Measurements from ENCODE around the gene PDE3B.
"Not testable (repeated sequence)": the region's sequence is repeated elsewhere in the genome, so short reads cannot be mapped to it uniquely, and the experiment has no call there.

Gene PDE3B

DNA sequence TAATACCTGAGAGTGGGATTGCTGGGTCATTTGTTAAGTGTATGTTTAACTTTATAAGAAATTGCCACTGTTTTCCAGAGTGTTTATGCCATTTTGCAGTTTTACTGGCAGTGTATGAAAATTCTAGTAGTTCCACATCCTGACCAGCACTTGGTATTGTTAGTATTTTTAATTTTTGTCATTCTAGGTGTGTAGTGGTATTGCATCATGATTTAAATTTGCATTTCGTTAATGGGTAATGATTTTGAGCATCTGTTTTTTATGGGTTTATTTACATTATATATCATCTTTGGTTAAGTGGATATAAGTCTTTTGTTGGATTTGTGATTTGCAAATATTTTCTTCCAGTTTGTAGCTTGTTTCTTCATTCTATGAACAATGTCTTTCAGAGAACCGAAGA lies 34.7 kb downstream of the PDE3B start:
- DNase-seq (ENCODE audit: low spot score): no peak

DNA sequence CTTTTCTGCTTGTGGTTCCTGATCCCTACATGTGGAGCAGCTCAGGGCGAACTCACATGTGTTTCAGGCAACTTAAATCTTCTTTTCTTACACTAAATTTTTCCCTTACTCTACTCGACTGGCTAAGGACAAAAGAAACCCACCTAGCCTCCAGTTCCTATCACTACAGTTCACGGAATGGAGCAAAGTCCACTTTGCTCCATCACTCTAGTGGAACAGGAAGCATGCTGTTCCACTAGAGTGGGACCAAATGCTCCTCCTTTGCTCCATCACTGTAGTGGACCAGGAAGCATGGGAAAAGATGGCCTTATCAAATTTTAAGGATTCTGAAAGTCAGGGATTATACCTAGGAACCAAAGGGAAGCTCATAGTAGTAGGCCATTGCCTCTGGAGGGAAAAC lies 36.1 kb downstream of the PDE3B start:
- DNase-seq (ENCODE audit: low spot score): no peak

DNA sequence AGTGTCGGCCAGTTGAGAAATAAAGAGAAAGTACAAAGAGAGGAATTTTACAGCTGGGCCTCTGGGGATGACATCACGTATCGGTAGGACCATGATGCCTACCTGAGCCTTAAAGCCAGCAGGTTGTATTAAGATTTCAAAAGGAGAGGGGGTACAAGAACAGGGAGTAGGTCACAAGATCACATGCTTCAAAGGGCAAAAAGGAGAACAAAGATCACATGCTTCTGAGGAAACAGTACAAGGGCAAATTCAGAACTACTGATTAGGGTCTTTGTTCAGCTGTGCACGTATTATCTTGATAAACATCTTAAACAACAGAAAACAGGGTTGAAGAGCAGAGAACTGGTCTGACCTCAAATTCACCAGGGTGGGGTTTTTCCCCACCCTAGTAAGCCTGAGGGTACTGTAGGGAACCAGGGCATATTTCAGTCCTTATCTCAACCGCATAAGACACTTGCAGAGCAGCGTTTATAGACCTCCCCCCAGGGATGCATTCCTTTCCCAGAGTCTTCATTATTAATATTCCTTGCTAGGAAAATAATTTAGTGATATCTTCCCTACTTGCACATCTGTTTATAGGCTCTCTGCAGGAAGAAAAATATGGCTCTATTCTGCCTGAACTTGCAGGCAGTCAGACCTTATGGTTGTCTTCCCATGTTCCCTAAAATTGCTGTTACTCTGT lies 40.8 kb downstream of the PDE3B start:
- DNase-seq (ENCODE audit: low spot score): not testable (repeated sequence)

DNA sequence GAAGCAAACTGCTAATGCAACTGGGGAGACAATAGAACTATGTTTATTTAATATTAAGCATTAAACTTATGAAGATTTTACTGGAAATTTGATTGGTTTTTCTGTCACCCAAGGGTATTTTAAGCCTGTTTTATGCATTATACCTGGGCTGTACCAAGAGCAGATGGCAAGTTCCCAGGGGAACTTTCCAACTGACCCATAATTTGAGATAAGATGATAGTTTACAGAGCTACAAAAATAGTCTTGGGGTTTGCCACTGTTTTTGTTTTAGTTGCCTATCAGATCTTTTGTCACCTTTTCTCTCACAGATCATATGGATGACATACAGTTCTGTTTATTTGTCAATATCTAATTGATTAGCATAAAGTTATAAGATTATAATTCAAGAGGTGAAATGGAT lies 43.9 kb downstream of the PDE3B start:
- DNase-seq (ENCODE audit: low spot score): no peak

DNA sequence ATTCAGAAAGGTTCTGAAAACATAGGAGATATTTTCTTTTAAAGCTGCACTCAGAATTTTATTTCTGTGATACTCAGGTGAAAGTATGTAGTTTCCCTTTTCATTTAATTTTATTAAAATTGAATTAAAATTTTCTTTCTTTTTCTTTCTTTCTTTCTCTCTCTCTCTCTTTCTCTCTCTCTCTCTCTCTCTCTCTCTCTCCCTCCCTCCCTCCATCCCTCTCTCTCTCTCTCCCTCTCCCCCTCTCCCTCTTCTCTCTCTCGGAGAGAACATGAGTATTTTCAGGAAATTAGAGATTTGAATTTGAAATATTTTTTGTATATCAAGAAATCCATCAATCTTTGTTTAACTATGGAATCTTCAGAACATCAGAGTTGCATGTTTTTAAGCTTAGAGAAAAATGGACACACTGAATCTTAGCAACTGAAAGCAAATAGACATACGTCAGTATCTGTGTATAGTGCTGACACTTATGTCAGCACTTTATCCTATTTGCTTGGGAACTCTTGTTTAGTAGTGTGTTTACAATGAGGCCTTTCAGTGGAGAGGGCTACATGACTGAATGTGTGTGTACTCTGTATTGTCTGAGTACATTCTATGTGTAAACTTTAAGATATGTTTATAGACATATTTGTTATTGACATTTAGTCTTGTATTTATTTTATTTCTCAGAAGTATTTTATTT lies 44.5 kb downstream of the PDE3B start:
- DNase-seq (ENCODE audit: low spot score): no peak

DNA sequence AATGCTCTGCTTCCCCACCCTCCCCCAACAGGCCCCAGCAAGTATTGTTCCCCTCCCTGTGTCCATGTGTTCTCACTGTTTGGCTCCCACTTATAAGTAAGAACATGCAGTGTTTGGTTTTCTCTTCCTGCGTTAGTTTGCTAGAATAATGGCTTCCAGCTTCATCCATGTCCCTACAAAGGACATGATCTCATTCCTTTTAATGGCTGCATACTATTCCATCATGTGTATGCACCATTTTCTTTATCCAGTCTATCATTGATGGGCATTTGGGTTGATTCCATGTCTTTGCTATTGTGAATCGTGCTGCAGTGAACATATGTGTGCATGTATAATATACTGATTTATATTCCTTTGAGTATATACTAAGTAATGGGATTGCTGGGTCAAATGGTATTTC lies 52.1 kb downstream of the PDE3B start:
- DNase-seq (ENCODE audit: low spot score): not testable (repeated sequence)

DNA sequence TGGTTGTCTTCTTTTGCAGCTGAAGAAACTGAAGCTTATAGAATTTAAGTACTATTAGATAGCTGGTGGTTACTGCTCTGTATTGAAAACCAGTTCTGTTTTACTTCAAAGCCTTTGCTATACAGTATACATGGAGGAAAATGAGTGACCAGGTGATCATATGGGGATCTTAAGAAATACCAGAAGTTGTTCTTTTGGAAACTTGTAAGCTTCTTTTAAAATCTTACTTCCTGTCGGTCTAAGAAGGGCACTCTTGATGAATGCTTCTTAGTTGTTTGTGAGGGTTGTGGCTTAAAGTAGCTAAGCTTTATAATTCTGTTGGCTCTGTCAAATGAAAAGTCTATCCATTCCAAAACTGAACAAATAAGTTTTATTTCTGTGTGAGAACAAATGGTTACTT lies 55.2 kb downstream of the PDE3B start:
- DNase-seq (ENCODE audit: low spot score): no peak

DNA sequence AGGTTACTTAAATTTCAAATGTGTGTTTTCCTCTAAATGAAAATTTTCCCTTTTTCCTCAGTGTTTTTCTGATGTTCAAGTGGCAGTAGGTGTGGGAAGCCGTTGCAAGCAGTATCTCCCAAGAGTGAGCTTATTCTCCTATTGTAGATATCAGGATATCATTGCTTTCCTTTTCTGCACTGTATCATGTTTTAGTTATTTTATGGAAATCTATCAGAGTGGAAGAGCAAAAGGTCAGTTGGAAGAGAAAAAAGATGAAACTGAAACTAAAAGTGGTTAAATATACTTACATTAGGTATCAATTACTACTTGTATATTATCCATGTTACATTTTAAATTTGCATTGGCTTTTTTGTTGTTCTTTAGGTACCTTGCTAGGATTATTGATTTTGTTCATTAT lies 57.0 kb downstream of the PDE3B start:
- DNase-seq (ENCODE audit: low spot score): no peak

DNA sequence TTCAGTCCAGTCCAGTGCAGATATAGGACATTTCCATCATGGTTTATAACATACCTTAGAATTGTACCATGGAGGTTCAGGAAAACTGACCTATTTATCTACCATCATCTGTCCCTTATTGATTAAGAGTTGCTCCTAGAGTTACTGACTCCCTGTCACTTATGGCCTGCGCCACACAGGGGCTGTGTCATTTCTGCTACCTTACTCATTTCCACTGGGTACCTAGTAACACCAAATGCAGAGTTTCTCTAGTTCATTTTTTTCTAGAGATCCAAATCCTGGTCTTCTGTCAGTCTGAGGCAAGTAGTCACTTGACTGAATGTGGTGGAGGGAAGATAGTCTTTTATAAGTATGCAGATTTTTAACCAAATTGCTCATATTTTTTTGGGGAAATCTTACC lies 59.2 kb downstream of the PDE3B start:
- DNase-seq (ENCODE audit: low spot score): no peak

DNA sequence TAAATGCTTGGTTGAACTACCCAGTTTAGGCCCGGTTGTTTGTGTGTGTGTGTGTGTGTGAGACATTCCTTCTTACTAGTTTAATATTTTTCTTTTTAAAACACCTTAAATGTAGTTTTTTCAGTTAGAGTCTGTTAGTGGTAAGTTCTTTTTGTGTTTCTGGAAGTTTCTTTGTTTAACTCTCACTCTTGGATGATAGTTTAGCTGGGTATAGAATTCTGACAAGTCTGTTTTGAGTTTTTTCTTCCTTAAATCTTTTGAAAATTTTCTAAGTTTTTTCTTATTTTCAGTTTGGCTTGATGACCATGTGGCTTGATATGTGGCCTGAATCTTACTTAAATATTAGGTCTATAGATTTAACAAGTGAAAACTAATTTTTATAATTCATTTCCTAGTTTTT lies 60.1 kb downstream of the PDE3B start:
- DNase-seq (ENCODE audit: low spot score): no peak

DNA sequence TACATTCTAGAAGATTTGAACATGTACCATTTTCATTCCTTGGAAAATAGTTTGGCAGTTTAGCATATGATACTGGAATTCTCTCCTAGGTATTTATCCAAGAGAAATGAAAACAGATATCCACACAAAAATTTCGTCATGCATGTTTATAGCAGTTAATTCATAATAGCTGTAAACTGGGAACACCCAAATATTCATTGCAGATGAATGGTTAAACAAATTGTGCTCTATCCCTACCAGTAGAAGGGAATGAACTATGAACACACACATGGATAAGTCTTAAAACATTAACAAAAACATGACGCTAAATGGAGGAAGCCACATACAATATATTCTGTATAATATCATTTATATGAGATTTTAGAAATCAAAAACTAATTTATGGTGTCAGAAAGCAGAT lies 61.5 kb downstream of the PDE3B start:
- no peak for DNase-seq (ENCODE audit: low spot score)

DNA sequence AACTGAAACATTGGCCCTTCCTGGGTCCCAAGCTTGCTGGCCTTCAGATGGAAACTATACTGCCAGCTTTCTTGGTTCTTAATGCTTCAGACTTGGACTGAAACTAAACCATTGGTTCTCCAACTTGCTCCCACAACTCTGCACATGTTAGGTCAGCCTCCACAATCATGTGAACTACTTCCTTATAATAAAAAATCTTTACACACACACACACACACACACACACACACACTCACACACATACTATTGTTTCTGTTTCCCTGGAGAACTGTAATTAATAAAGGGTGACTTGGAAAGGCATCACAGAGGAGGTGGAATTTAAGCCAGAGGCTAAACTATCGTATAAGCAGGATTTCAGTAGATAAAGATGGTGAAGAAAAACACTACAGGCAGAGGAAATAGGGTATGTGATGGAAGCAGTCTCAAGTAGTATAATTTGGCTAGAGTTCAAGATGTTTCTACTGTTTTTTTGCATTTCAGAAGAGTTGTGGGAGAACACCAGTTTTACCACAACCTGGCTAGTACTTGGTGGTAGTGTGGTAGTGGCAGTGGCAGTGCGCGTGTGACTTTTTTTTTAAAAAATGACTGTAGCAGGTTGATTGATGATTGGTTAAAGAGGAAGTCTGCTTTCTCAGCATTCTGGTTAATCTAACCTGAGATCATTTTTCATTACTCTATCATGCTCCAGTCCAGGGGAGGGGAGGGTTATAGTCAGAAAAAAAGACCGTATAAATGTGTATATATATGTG lies 70.1 kb downstream of the PDE3B start:
- no peak for DNase-seq (ENCODE audit: low spot score)

DNA sequence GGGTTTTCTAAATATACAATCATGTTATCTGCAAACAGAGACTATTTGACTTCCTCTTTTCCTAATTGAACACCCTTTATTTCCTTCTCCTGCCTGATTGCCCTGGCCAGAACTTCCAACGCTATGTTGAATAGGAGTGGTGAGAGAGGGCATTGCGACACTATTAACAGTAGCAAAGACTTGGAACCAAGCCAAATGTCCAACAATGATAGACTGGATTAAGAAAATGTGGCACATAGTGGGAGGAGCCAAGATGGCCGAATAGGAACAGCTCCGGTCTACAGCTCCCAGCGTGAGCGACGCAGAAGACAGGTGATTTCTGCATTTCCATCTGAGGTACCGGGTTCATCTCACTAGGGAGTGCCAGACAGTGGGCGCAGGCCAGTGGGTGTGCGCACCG lies 72.1 kb downstream of the PDE3B start:
- not testable (repeated sequence) for DNase-seq (ENCODE audit: low spot score)

DNA sequence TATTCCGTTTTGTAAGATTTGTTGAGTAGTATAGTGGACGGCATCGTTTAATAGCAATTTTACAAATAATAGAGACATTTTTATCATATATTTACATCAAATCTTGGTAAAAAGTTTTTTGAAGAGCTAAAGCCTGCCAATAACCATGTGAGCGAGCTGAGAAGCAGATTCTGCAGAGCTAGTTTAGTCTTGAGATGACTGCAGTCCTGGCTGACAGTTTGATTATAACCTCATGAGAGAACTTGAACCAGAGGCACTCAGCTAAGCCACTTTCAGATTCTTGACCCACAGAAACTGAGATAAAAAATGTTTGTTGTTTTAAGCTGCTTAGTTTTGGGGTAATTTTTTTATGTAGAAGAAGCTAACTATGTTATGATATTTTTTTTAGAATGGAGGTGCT lies 78.9 kb downstream of the PDE3B start:
- DNase-seq (ENCODE audit: low spot score): no peak

DNA sequence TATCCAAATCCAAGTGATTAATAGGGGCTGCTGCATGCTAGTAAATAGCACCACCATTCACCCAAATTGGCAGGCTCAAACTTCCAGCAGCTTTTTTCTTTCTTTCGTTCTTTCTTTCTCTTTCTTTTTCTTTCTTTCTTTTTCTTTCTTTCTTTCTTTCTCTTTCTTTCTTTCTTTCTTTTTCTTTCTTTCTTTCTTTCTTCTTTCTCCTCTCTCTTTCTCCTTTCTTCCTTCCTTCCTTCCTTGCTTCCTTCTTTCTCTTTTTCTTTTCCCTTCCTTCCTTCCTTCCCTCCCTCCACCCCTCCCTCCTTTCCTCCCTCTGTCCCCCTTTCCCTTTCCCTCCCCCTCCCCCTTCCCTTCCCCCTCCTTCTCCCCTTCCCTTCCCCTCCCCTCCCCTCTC lies 81.5 kb downstream of the PDE3B start:
- no peak for DNase-seq (ENCODE audit: low spot score)

DNA sequence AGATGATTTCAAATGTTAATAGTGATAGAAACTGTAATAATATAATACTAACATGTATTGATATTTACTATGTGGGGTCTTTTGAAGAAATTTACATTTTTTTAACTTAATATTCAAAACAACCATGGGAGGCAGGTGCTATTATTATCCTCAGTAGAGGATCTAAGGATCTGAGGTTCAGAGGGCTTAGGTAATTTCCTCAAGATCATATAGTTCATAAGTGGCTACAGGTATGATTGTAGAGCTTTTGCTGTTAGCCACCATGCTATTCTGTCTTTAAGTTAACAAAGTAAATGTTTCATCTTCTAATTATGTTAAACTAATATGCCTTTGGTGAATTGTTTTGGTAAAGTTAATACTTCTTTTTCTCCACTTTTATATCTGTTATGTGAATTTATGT lies 83.6 kb downstream of the PDE3B start:
- no peak for DNase-seq (ENCODE audit: low spot score)

DNA sequence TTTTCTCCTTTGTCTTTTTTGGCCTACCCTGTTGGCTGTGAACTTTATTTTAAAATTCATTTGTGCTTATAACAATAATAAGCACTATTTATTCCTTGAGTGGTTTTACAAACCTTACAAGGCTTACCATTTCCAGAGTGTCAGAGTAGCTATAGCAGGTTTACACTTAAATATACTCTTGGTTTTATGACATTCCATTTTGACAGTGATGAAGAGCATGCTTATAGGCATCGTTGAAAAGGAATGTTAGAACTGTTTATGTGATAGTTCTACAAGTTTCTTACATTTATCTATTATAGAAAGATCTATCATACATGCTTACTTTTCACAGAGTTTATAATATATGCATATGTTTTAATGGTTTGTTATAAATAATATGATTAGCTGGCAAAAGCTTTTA lies 84.1 kb downstream of the PDE3B start:
- no peak for DNase-seq (ENCODE audit: low spot score)

DNA sequence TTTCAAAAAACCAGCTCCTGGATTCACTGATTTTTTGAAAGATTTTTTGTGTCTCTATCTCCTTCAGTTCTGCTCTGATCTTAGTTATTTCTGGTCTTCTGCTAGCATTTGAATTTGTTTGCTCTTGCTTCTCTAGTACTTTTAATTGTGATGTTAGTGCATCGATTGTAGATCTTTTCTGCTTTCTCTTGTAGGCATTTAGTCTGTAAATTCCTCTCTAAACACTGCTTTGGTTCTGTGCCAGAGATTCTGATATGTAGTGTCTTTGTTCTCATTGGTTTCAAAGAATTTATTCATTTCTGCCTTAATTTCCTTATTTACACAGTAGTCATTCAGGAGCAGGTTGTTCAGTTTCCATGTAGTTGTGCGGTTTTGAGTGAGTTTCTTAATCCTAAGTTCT lies 96.9 kb downstream of the PDE3B start:
- DNase-seq (ENCODE audit: low spot score): not testable (repeated sequence)

DNA sequence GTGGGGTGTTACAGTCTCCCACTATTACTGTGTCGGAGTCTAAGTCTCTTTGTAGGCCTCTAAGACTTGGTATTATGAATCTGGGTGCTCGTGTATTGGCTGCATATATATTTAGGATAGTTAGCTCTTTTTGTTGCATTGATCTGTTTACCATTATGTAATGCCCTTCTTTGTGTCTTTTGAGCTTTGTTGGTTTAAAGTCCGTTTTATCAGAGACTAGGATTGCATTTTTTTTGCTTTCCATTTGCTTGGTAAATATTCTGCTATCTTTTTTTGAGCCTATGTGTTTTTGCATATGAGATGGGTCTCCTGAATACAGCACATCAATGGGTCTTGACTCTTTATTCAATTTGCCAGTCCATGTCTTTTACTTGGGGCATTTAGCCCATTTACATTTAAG lies 97.6 kb downstream of the PDE3B start:
- DNase-seq (ENCODE audit: low spot score): no peak

DNA sequence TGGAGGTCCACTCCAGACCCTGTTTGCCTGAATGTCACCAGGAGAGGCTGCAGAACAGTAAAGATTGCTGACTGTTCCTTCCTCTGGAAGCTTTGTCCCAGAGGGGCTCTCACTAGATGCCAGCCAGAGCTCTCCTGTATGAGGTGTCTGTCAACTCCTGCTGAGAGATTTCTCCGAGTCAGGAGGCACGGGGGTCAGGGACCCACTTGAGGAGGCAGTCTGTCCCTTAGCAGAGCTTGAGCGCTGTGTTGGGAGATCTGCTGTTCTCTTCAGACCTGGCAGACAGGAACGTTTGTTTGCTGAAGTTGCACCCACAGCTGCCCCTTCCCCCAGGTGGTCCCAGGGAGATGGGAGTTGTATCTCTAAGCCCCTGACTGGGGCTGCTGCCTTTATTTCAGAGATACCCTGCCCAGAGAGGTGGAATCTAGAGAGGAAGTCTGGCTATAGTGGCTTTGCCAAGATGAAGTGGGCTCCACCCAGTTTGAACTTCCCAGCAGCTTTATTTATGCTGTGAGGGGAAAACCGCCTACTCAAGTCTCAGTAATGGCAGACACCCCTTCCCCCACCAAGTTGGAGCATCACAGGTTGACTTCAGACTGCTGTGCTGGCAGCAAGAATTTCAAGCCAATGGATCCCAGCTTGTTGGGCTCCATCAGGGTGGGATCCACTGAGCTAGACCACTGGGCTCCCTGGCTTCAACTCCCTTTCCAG lies 99.4 kb downstream of the PDE3B start:
- no peak for DNase-seq (ENCODE audit: low spot score)

DNA sequence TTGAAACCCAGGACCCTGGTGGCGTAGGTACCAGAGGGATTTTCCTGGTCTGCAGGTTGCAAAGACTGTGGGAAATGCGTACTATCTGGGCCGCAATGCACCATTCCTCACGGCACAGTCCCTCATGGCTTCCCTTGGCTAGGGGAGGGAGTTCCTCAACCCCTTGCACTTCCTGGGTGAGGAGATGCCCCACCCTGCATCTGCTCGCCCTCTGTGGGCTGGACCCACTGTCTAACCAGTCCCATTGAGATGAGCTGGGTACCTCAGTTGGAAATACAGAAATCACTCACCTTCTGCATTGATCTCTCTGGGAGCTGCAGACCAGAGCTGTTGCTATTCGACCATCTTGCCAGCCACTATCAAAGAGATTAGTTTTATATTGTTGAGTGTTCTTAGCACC lies 100.1 kb downstream of the PDE3B start:
- not testable (repeated sequence) for DNase-seq (ENCODE audit: low spot score)

DNA sequence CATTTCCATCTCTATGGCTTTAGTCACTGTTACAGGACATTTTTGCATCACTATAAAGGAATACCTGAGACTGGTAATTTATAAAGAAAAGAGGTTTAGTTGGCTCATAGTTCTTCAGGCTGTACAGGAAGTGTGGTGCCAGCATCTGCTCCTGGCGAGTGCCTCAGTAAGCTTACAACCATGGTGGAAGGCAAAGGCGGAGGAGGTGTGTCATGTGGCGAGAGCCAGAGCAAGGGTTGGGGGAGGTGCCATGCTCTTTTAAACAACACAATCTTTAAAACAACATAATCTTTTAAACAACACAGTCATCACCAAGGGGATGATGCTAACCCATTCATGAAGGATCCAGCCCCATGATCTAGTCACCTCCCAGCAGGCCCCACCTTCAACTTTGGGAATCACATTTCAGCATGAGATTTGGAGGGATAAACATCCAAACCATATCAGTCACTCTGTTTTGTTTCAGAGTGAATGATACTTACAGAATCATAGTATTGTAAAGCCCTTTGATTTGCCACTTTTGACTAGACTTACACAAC lies 103.3 kb downstream of the PDE3B start:
- DNase-seq (ENCODE audit: low spot score): no peak
